ENCODE results near the gene ADORA1. TPM values are rescaled to one million over a fixed set of nuclear protein-coding genes. Genes with fewer than 3 reads are reported as not detected.

Gene ADORA1
- total and polyA plus RNA-seq, 2 donors from 2014 or later, result 4.9 to 21.2 TPM

GRCh38 chr1:203173011-203173555, 45.6 kb downstream of the ADORA1 start:
- intact Hi-C loops (cut with DNase I), result no loop called here
- TF ChIP-seq, protein P1, sequence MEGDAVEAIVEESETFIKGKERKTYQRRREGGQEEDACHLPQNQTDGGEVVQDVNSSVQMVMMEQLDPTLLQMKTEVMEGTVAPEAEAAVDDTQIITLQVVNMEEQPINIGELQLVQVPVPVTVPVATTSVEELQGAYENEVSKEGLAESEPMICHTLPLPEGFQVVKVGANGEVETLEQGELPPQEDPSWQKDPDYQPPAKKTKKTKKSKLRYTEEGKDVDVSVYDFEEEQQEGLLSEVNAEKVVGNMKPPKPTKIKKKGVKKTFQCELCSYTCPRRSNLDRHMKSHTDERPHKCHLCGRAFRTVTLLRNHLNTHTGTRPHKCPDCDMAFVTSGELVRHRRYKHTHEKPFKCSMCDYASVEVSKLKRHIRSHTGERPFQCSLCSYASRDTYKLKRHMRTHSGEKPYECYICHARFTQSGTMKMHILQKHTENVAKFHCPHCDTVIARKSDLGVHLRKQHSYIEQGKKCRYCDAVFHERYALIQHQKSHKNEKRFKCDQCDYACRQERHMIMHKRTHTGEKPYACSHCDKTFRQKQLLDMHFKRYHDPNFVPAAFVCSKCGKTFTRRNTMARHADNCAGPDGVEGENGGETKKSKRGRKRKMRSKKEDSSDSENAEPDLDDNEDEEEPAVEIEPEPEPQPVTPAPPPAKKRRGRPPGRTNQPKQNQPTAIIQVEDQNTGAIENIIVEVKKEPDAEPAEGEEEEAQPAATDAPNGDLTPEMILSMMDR (IDR thresholded peaks at IDR 0.05; ENCODE audit: borderline replicate concordance, extremely low read depth, insufficient read depth), result no peak
- no peak overlapping the region for H3K9ac ChIP-seq (ENCODE audit: low read length in 3 of 3)

DNA sequence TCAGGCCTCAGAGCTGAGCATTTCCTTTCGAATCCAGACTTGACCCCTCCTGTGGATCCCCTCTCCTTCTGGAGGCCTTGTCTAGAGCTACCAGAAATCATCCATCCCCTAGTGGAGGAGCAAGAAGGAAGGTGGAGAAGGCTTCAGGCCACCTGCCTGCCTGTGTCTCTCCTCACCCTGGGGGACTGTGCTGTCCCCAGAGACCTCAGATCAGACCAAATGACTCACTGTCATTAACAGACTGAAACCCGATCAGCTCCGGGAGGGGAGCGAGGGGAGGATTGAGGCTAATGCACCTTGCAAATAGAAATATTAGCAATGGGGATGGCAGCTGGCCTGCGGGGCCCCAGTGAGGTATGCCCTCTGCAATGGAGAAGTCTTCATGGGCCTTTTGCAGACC, 46.0 kb downstream of the ADORA1 start:
- H3K9me3 ChIP-seq (ENCODE audit: control insufficient read depth in 2 of 3, insufficient read depth in 1 of 3, low read length in 3 of 3), result no peaks in the 10 kb centered on the region
- FAIRE-seq, result no peak
- H3K36me3 ChIP-seq (ENCODE audit: control insufficient read depth in 2 of 3, insufficient read depth in 3 of 3, low read length in 3 of 3), result no peaks in the 10 kb centered on the region
- H3K4me3 ChIP-seq (ENCODE audit: low read length in 3 of 3), result no peak overlapping the region
- peaks cover 2 to 15% (median 4%) of the 10 kb centered on the region in 3 donors for H3K4me1 ChIP-seq (ENCODE audit: control insufficient read depth in 2 of 3, insufficient read depth in 2 of 3, low read depth in 1 of 3, low read length in 3 of 3)
- no peak overlapping the region for H3K27ac ChIP-seq (ENCODE audit: low read depth in 2 of 2, low read length in 2 of 2)
- intact Hi-C loops (cut with DNase I), result no loop called here
- no peaks in the 10 kb centered on the region for H3K27me3 ChIP-seq (ENCODE audit: control insufficient read depth, insufficient read depth, low read length)
- DNase-seq, result peak in 4 of 5 donors; percentile 9 to 64 (median 60)
- TF ChIP-seq, protein P1 (IDR thresholded peaks at IDR 0.05; ENCODE audit: borderline replicate concordance, extremely low read depth, insufficient read depth), result no peak
- no peak overlapping the region for H3K9ac ChIP-seq (ENCODE audit: low read length in 3 of 3)

More at GRCh38 chr1:203173011-203173555, 45.6 kb downstream of the ADORA1 start:
- FAIRE-seq (no peak), DNase-seq (peak in 1 of 5 donors; percentile 41)
- H3K27me3 ChIP-seq (ENCODE audit: control insufficient read depth, insufficient read depth, low read length), result no peaks in the 10 kb centered on the region
- H3K4me1 ChIP-seq (ENCODE audit: control insufficient read depth in 2 of 3, insufficient read depth in 2 of 3, low read depth in 1 of 3, low read length in 3 of 3), result peaks cover 2 to 15% (median 4%) of the 10 kb centered on the region in 3 donors
- no peak overlapping the region for H3K27ac ChIP-seq (ENCODE audit: low read depth in 2 of 2, low read length in 2 of 2)
- H3K4me3 ChIP-seq (ENCODE audit: low read length in 3 of 3), result no peak overlapping the region
- H3K9me3 ChIP-seq (ENCODE audit: control insufficient read depth in 2 of 3, insufficient read depth in 1 of 3, low read length in 3 of 3), result no peaks in the 10 kb centered on the region
- H3K36me3 ChIP-seq (ENCODE audit: control insufficient read depth in 2 of 3, insufficient read depth in 3 of 3, low read length in 3 of 3), result no peaks in the 10 kb centered on the region

DNA sequence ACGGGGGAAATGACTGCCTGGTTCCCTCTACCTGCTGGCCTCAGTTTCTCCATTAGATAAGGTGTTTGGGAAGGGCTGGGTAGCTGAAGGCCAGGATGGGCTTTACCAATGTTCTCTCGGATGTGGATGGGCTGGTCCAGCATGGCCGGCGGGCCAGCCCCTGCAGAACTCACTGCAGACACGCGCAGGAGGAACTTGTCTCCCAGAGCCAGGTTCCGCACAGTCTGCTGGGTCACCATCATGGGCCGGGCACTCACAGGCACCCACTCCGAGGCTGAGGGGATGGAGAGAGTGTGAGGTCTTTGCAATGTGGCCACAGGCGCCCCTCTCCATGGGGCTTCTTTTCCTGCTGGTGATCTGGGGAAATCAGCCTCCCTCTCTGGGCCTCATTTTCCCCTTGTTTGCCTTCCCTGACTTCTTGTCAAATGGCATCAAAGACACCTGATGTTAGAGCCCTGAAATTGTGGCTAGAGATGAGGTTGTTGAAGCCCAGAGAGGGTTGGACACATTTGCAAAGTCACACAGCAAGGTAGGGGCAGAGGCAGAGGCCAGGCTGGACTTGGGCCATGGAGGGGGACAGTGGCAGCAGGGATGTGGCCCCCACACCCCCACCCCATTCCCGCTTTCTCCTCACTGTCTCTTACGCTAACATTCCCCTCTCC, 46.9 kb downstream of the ADORA1 start:
- intact Hi-C loops (cut with DNase I), result no loop called here
- no peaks in the 10 kb centered on the region for H3K27me3 ChIP-seq (ENCODE audit: control insufficient read depth, insufficient read depth, low read length)
- H3K4me1 ChIP-seq (ENCODE audit: control insufficient read depth in 2 of 3, insufficient read depth in 2 of 3, low read depth in 1 of 3, low read length in 3 of 3), result peaks cover 2 to 15% (median 4%) of the 10 kb centered on the region in 3 donors
- no peaks in the 10 kb centered on the region for H3K36me3 ChIP-seq (ENCODE audit: control insufficient read depth in 2 of 3, insufficient read depth in 3 of 3, low read length in 3 of 3)
- FAIRE-seq, result no peak
- no peak overlapping the region for H3K27ac ChIP-seq (ENCODE audit: low read depth in 2 of 2, low read length in 2 of 2)
- no peak overlapping the region for H3K9ac ChIP-seq (ENCODE audit: low read length in 3 of 3)
- peak in 1 of 5 donors; percentile 29 for DNase-seq
- no peak overlapping the region for H3K4me3 ChIP-seq (ENCODE audit: low read length in 3 of 3)
- H3K9me3 ChIP-seq (ENCODE audit: control insufficient read depth in 2 of 3, insufficient read depth in 1 of 3, low read length in 3 of 3), result no peaks in the 10 kb centered on the region
- TF ChIP-seq, protein P1 (IDR thresholded peaks at IDR 0.05; ENCODE audit: borderline replicate concordance, extremely low read depth, insufficient read depth), result no peak
